ENCODE data around the gene SUOX.

SUOX gene

GRCh38 chr12:56020423-56021184 lies 23.5 kb downstream of the SUOX start, which contains the start of gene IKZF4:
IKZF4 (plus strand) TSS chr12:56021043; CDS start chr12:56021494, 451 bp downstream.
- TF ChIP-seq GATA1 (IDR thresholded peaks at IDR 0.05; ENCODE audit: low read depth, low read length) = no peak
- peak; percentile 42 for TF ChIP-seq POLR2A (IDR thresholded peaks at IDR 0.05; ENCODE audit: low read length)
- peak; percentile 64 to 81 for DNase-seq

DNA sequence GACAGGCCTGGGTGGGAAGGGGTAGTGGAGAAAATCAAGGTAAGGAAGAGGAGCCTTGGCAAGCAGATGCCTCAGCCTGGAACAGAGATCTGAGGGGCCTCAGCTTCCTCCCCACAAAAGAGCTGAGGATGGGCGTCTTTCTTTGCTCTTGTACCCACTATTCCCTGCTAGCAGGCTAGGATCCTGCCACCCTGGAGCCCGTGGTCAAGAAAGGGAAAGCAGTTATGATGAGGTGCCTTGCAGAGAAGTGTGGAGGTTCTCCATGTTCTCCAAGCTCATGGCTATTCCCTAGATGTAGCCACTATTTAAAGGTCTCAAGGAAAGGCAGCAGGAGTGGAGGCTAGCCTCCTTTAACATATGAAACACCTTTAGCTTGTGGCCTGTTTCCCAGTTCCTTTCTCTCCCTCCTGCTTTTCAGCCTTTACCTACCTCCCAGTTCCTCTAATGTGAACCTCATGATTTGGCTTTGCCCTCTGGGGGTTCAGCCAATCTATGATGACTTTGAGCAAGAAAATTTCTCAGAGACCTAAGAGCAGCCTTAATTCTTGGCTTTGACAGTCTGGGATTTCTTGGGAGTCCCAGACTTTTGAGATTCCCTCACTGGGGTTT lies 24.9 kb downstream of the SUOX start:
- TF ChIP-seq POLR2A (IDR thresholded peaks at IDR 0.05; ENCODE audit: low read length) (no peak), GATA1 (IDR thresholded peaks at IDR 0.05; ENCODE audit: low read depth, low read length) (no peak)
- no peak for DNase-seq

DNA sequence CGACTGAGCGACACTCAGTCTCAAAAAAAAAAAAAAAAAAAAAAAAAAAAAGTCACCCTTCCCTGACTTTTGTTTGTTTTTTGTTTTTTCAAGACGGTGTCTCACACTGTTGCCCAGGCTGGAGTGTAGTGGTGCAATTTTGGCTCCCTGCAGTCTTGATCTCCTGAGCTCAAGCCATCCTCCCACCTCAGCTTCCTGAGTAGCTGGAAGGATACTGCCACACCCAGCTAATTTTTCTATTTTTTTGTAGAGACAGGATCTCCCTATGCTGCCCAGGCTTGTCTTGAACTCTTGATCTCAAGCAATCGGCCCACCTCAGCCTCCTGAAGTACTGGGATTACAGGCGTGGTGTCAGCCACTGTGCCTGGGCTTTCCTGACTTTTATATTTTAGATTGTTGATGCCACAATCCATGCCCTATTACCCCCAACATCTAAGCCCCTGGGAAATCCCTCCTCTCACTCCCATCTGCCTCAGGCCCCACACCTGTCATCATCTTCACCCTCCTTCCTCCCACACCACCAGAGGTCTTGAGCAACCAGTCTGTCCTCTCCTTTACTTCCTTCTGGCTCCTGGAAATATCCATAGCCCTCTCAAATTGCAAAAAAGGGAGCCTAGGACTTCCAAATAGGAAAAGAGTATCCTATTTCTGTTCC lies 31.6 kb downstream of the SUOX start:
- TF ChIP-seq GATA1 (IDR thresholded peaks at IDR 0.05; ENCODE audit: low read depth, low read length) = no peak
- no peak for TF ChIP-seq POLR2A (IDR thresholded peaks at IDR 0.05; ENCODE audit: low read length)
- DNase-seq = no peak

DNA sequence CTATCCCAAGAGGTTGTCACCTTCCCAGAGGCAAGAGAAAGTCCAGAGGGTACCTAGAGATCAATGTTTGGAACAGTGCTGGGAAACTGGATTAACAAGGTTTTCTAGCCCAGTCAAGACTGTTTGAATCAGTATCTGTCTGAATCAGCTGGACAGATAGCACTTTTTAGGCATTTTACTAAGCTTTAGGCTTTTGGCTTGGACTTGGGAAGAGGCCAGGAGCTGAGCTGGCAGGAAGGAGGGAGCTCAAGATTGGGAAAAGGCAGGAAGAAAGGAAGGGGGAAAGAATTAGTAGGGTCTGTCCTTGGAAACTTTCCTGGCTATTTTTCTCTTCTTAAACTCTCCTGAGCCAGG lies 32.1 kb downstream of the SUOX start:
- DNase-seq = no peak
- TF ChIP-seq GATA1 (IDR thresholded peaks at IDR 0.05; ENCODE audit: low read depth, low read length) (no peak), POLR2A (IDR thresholded peaks at IDR 0.05; ENCODE audit: low read length) (no peak)

GRCh38 chr12:56029666-56030293 lies 32.7 kb downstream of the SUOX start:
- TF ChIP-seq GATA1 (IDR thresholded peaks at IDR 0.05; ENCODE audit: low read depth, low read length) (no peak), POLR2A (IDR thresholded peaks at IDR 0.05; ENCODE audit: low read length) (no peak)
- peak; percentile 70 to 79 for DNase-seq

GRCh38 chr12:56031987-56032386 lies 34.9 kb downstream of the SUOX start:
- no peak for DNase-seq
- TF ChIP-seq GATA1 (IDR thresholded peaks at IDR 0.05; ENCODE audit: low read depth, low read length) (no peak), POLR2A (IDR thresholded peaks at IDR 0.05; ENCODE audit: low read length) (no peak)

- DNase-seq = no peak
Measured at GRCh38 chr12:56034586-56035332, 37.7 kb downstream of the SUOX start.

DNA sequence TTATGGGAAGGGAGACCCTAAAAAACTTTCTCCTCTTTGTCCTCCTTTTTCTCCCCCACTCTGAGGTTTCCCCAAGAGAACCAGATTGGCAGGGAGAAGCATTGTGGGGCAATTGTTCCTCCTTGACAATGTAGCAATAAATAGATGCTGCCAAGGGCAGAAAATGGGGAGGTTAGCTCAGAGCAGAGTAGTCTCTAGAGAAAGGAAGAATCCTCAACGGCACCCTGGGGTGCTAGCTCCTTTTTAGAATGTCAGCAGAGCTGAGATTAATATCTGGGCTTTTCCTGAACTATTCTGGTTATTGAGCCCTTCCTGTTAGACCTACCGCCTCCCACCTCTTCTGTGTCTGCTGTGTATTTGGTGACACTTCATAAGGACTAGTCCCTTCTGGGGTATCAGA lies 40.1 kb downstream of the SUOX start:
- TF ChIP-seq GATA1 (IDR thresholded peaks at IDR 0.05; ENCODE audit: low read depth, low read length) = no peak
- TF ChIP-seq POLR2A (IDR thresholded peaks at IDR 0.05; ENCODE audit: low read length) = no peak
- DNase-seq = no peak

More at GRCh38 chr12:56034586-56035332, 37.7 kb downstream of the SUOX start:
- TF ChIP-seq GATA1 (IDR thresholded peaks at IDR 0.05; ENCODE audit: low read depth, low read length) (no peak), POLR2A (IDR thresholded peaks at IDR 0.05; ENCODE audit: low read length) (no peak)

- no peak for DNase-seq
- TF ChIP-seq GATA1 (IDR thresholded peaks at IDR 0.05; ENCODE audit: low read depth, low read length) (no peak), POLR2A (IDR thresholded peaks at IDR 0.05; ENCODE audit: low read length) (no peak)
Measured at GRCh38 chr12:56038022-56038655, 41.1 kb downstream of the SUOX start.

DNA sequence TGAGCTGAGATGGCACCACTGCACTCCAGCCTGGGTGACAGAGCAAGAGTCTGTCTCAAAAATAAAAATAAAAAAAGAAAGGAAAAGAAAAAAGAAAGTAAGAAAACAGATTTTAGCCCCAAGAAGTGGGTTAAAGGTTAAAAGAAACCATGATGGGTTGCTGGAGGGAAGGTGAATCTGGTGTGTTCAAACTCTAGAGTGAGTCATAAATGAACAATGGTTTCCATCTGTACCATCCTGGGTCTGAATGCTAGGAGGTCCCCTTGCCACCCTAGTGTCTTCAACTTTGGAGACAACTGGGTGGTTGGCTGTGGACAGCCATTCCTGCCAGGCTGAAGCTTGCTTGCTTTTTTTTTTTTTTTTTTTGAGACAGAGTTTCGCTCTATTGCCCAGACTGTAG lies 43.1 kb downstream of the SUOX start:
- no peak for TF ChIP-seq POLR2A (IDR thresholded peaks at IDR 0.05; ENCODE audit: low read length)
- no peak for TF ChIP-seq GATA1 (IDR thresholded peaks at IDR 0.05; ENCODE audit: low read depth, low read length)
- DNase-seq = no peak

GRCh38 chr12:56040963-56041551 lies 44.0 kb downstream of the SUOX start:
- no peak for TF ChIP-seq GATA1 (IDR thresholded peaks at IDR 0.05; ENCODE audit: low read depth, low read length)
- no peak for TF ChIP-seq POLR2A (IDR thresholded peaks at IDR 0.05; ENCODE audit: low read length)
- DNase-seq = no peak

- DNase-seq = peak; percentile 96 to 99
- TF ChIP-seq POLR2A (IDR thresholded peaks at IDR 0.05; ENCODE audit: low read length) = peak; percentile 100
- no peak for TF ChIP-seq GATA1 (IDR thresholded peaks at IDR 0.05; ENCODE audit: low read depth, low read length)
Measured at GRCh38 chr12:56041552-56042429, 44.7 kb downstream of the SUOX start, which contains the start of gene RPS26. RPS26 (plus strand) TSS chr12:56041918; CDS start chr12:56042167, 249 bp downstream.

DNA sequence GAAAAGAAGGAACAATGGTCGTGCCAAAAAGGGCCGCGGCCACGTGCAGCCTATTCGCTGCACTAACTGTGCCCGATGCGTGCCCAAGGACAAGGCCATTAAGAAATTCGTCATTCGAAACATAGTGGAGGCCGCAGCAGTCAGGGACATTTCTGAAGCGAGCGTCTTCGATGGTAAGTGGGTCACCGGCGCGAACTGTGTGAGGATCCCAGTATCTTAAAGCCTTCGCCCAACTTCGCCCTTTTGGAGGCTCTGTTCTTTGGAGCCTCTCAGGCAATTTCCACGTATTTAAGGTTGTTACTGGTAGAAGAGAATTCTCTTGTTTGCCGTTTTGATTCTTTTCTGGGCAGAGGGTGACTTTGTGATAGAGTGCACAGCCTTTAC lies 45.3 kb downstream of the SUOX start:
- peak; percentile 59 to 73 for DNase-seq

All from erythroblast (primary cell).